GM19023 (cell line): Measurements from ENCODE around the gene CLCA1.
A peak's percentile ranks its signal among the peaks of the same experiment; 100 is the strongest.

Experiments
- ATAC-seq: cut with Tn5 transposase; IDR thresholded peaks from one replicate; pipeline ENCODE4 v1.9.1; 2021; ENCODE audit warnings: mild to moderate bottlenecking, moderate library complexity; ENCODE audit not compliant: unreplicated experiment

Gene CLCA1

GRCh38 chr1:86464819-86465218, 3.9 kb upstream of the CLCA1 start:
- no peak for ATAC-seq

GRCh38 chr1:86466109-86466844, 2.5 kb upstream of the CLCA1 start:
- ATAC-seq, result no peak

GRCh38 chr1:86466986-86467385, 1.7 kb upstream of the CLCA1 start:
- ATAC-seq, result no peak

- peak; percentile 58 for ATAC-seq
These were observed 2.1 kb downstream of the CLCA1 start for GRCh38 chr1:86470859-86471258.

DNA sequence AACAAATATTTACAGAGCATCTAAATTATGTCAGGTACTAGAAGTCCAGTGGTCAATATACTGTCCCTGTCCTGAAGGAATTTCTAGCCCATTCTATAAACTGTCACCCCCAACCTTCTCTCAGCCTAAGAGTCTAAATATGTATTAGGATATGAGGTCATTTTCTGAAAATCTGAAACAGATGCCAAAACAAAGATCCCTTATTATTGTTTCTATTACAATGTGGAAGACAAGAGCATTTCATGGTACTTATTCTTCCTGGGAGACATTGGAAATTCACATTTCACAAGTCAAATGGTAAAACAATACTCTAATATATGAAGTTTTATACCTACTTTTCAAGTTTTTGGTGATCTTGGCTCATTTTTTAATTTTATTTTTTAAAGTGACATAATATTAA, 2.6 kb downstream of the CLCA1 start:
- no peak for ATAC-seq

DNA sequence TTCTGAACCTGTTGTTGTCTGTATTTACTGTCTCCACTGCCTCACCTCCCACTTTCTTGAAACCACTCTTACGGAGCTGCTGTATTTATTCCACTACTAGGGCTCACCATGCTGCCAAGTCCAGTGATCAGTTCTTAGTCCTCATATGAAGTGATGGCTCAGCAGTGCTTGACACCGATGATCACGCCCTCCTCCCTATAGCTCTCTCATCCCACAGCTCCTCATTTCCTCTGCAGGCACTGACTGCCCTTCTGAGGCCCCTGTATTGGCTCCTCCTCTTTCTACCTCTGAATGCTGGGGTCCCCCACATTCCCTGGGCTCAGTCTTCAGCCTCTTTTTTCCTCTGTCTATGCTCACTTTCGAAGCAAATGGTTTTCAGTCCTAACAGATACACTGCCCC, 3.4 kb downstream of the CLCA1 start:
- no peak for ATAC-seq

- no peak for ATAC-seq
These were observed 4.0 kb downstream of the CLCA1 start for GRCh38 chr1:86472767-86473166.

GRCh38 chr1:86477256-86477655, 8.5 kb downstream of the CLCA1 start:
- ATAC-seq, result no peak

GRCh38 chr1:86477682-86478081, 9.0 kb downstream of the CLCA1 start:
- no peak for ATAC-seq

DNA sequence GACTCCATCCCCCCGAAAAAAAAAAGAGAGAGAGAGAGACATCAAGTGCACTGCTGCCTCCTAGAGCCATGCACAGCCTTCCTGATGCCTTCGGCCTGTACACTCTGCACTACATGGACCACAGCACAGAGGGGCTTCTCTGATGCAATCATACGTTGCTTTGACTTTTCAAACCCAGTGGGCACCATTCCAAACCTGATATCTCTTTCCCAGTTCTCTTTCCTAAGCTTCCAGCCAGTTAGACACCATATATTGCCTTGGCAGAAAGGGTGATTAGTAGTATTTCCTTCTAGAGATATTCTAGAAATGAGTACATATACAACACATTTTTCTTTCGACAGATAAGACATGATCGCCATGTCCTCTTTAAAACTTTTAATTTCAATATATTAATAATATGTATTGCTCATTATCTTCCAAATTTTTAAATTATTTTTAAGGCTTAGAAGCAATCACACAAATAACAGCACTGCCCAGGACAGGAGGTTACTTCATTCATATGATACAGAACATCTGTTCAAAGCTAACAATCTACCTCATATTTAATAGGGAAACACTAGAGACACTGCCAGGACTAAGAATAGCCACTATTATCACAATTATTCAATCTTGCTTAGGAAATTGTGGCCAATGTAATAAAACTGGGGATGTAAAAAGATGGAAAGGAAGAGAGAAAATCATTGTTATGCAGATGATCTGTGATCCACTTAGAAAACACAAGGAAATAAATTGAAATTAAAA, 9.9 kb downstream of the CLCA1 start:
- ATAC-seq, result no peak

DNA sequence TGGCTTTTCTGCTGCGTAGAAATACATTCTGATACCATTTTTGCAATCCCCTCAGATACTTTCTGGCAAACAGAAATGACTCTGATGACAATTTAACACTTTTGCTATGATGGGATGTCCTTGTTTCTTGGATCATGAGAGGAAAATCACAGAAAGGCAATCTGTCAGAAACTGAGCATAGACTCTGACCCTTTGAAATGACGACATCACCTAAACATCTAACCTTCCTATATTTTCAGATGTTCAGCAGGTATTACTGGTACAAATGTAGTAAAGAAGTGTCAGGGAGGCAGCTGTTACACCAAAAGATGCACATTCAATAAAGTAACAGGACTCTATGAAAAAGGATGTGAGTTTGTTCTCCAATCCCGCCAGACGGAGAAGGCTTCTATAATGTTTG, 13.2 kb downstream of the CLCA1 start:
- ATAC-seq, result no peak

- no peak for ATAC-seq
These were observed 18.5 kb downstream of the CLCA1 start for GRCh38 chr1:86487131-86487810.

- no peak for ATAC-seq
These were observed 19.0 kb downstream of the CLCA1 start for GRCh38 chr1:86487811-86488141.

GRCh38 chr1:86489242-86489878, 20.6 kb downstream of the CLCA1 start:
- no peak for ATAC-seq

GRCh38 chr1:86491171-86491950, 22.6 kb downstream of the CLCA1 start:
- ATAC-seq, result no peak

DNA sequence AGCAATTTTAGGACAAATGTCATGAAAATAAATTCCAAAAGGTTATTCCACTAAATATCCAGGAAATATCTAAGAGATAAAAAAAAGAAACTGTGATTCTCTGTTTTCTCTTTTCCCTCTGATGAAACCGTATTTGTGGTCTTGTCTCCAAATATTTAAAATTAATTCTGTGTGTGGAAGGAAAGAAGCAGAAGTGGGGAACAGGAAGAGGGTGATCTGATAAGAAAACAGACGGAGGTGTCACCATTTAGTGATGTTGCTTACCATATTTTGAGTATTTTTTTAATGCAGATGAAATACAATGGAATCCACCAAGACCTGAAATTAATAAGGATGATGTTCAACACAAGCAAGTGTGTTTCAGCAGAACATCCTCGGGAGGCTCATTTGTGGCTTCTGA, 29.6 kb downstream of the CLCA1 start:
- no peak for ATAC-seq

DNA sequence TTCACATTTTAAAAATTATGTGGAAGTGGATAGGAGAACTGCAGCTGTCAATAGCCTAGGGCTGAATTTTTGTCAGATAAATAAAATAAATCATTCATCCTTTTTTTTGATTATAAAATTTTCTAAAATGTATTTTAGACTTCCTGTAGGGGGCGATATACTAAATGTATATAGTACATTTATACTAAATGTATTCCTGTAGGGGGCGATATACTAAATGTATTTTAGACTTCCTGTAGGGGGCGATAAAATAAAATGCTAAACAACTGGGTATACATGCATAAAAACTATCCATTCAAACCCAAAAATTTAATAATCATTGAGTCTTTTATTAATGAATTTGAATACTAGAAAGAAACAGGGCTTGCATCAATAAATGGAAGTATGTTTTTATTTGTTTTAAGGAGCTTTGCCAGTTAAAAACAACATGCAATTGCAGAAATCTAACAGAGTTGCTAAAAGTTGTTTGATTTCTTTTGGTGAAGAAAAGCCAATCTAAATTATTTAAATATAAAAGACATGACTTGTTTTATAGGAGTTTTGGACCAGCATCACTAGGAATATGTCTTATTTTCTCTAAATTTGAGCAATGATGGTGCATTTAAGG, 31.4 kb downstream of the CLCA1 start:
- no peak for ATAC-seq

- ATAC-seq, result no peak
These were observed 32.0 kb downstream of the CLCA1 start for GRCh38 chr1:86500714-86501113.

DNA sequence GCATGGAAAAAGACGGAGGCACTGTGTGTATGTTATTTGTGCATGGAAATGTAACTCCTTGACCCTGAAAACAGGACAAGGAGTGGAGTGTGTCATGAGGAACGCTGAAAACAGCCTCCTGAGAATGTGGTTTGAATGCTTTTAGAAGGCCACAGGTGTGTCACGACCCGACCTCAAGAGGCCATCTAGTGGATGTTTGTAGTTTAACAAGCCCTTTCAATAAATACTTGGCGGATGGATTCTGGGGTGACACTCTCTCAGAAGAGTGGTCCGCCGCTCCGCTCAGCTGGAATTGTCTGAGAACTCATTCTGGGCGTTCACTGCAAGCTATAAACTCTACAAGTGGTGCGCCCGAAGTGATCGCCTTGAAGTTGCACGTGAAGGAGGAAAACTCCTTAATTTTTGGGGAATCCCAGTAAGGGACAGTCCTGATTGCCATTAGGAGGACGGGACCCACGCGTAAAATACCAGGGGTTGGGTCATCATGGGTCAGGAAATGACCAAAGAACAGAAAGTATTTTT, 33.5 kb downstream of the CLCA1 start:
- ATAC-seq, result peak; percentile 67

DNA sequence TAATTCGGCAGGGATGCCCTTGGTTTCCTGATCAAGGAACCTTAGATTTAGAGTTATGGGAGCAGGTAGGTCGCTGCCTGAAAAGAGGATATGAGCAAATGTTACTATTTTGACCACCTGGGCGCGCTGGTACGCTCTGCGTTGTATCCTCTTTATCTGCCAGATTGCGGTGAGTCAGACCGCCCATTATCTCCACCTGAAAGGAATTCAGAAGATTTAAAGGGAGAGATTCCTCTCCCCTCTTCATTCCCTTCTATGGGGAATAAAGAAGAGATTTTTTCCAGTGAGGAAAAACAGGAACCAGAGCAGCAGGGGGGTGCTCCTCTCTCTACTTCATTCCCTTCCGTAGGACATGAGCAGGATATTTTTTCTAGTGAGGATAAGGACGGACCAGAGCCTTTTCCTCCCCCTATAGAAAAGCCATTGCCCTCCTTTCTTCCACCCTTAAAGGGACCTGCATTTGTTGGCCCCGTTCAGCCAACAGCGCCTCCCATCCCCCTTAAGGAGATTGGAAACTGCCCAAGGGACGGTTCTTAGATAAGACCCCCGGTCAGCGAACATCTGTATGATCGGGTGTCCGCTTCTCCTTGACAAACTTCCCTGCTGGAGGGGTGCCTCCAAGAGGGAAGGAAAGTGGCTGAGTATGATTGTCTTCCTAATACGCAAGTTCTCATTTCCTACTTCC, 34.1 kb downstream of the CLCA1 start:
- no peak for ATAC-seq
